CD4-positive, alpha-beta T cell (primary cell): ENCODE measurements around the gene LRRC34. TPM values are rescaled to one million over a fixed set of nuclear protein-coding genes. Genes with fewer than 3 reads are reported as not detected.

Experiments
- ATAC-seq: fragments of 200-7000 bp; cut with Tn5 transposase; one replicate; pipeline ENCODE4 v1.10.0; 2022; ENCODE audit warnings: mild to moderate bottlenecking; ENCODE audit not compliant: poor library complexity
- CTCF ChIA-PET: fragments of 350-600 bp; sonication (Branson Sonifier 250); formaldehyde crosslinking; loops from one replicate; lab custom pipeline; 2021; ENCODE audit warnings: antibody characterized with exemption, inconsistent platforms; lab: Charles Lee
- POLR2A ChIA-PET: fragments of 350-600 bp; sonication (Branson Sonifier 250); formaldehyde crosslinking; loops from one replicate; lab custom pipeline; 2021; ENCODE audit warnings: antibody characterized with exemption, inconsistent platforms; lab: Charles Lee
- DNase-seq, 14 experiments: peaks; one replicate each; pipeline ENCODE4 v3.0.0-alpha.2; 2013 to 2020; ENCODE audit warnings: mixed read lengths in 2 of 14
- H3K27ac ChIP-seq, 2 donors: one replicate each; pipeline versions ENCODE4 v1.5.1 to v1.7.0; 2013; ENCODE audit warnings: low read length in 2 of 2, low read depth in 1 of 2, mild to moderate bottlenecking in 1 of 2
- H3K27me3 ChIP-seq, 2 experiments: 1 replicate in 1 of 2; 2 replicates in 1 of 2; pipeline versions ENCODE4 v1.6.1 to v1.7.0; 2013; ENCODE audit warnings: low read length in 2 of 2, control low read depth in 1 of 2, mild to moderate bottlenecking in 1 of 2, moderate library complexity in 1 of 2; ENCODE audit not compliant: insufficient read depth in 2 of 2, control insufficient read depth in 1 of 2
- H3K36me3 ChIP-seq: one replicate; pipeline ENCODE4 v1.6.1; 2013; ENCODE audit warnings: low read length, control low read depth; ENCODE audit not compliant: insufficient read depth
- H3K4me1 ChIP-seq: one replicate; pipeline ENCODE4 v1.6.1; 2013; ENCODE audit warnings: low read length, control low read depth; ENCODE audit not compliant: insufficient read depth
- H3K4me3 ChIP-seq: one replicate; pipeline ENCODE4 v1.5.1; 2013; ENCODE audit warnings: mild to moderate bottlenecking, low read length, moderate library complexity
- H3K9me3 ChIP-seq, 2 experiments: 1 replicate in 1 of 2; 2 replicates in 1 of 2; pipeline versions ENCODE4 v1.6.1 to v1.7.0; 2013; ENCODE audit warnings: low read length in 2 of 2, mild to moderate bottlenecking in 2 of 2, control low read depth in 1 of 2, moderate library complexity in 1 of 2; ENCODE audit not compliant: control insufficient read depth in 1 of 2, insufficient read depth in 1 of 2
- H3K27ac Mint-ChIP-seq: one replicate; pipeline ENCODE4 v1.8.0; 2020; ENCODE audit warnings: mixed read lengths
- H3K27me3 Mint-ChIP-seq: one replicate; pipeline ENCODE4 v1.8.0; 2021; ENCODE audit warnings: mixed read lengths
- H3K36me3 Mint-ChIP-seq: one replicate; pipeline ENCODE4 v1.8.0; 2021; ENCODE audit warnings: low read depth, mixed read lengths
- H3K4me1 Mint-ChIP-seq: one replicate; pipeline ENCODE4 v1.8.0; 2021; ENCODE audit warnings: low read depth, mixed read lengths
- H3K4me3 Mint-ChIP-seq: one replicate; pipeline ENCODE4 v1.8.0; 2020; ENCODE audit warnings: mild to moderate bottlenecking, mixed read lengths
- H3K9me3 Mint-ChIP-seq: one replicate; pipeline ENCODE4 v1.8.0; 2020; ENCODE audit warnings: mixed read lengths
- CTCF ChIP-seq: fragments of 200-600 bp; IDR thresholded peaks from one replicate; pipeline ENCODE4 v1.8.0; 2022; ENCODE audit warnings: antibody characterized with exemption, mild to moderate bottlenecking
- intact Hi-C, 2 experiments: fragments of 100-400 bp; cut with DNase I in 1 of 2; cut with micrococcal nuclease in 1 of 2; formaldehyde crosslinking; loops; one replicate each; pipeline versions ENCODE4 v1.15.1 to v1.9.0; 2023 to 2025; cut with DNase I, micrococcal nuclease
- total RNA-seq, 174 experiments: library from RNA in 2 of 174; stranded (reverse) in 2 of 174; gene quantifications; one replicate each; pipeline ENCODE4 v1.2.3 and lab custom pipeline; 2021 to 2026

LRRC34 gene
- total RNA-seq, 2 experiments from 2014 or later, result 0.22 to 0.52 TPM

- POLR2A ChIA-PET, result no interaction called here
These were observed 12.6 kb upstream of the LRRC34 start for GRCh38 chr3:169825316-169825715.

GRCh38 chr3:169822983-169823382 is 10.3 kb upstream of the LRRC34 start:
- Mint-ChIP-seq H3K27me3 (peaks cover 38% of the 10 kb centered on the region), H3K27ac (no peak overlapping the region), H3K36me3 (no peaks in the 10 kb centered on the region), H3K9me3 (no peaks in the 10 kb centered on the region), H3K4me3 (no peak overlapping the region), H3K4me1 (no peaks in the 10 kb centered on the region)
- CTCF ChIA-PET, result interaction anchor here (0.6 kb wide), 1 partner anchor 19 kb away, joined by 3 read pairs; no protein-coding TSS in a partner anchor
- no peak overlapping the region for H3K4me3 ChIP-seq
- H3K27me3 ChIP-seq, result peaks cover 2 to 4% of the 10 kb centered on the region in 2 experiments
- no peaks in the 10 kb centered on the region for H3K36me3 ChIP-seq
- no peaks in the 10 kb centered on the region for H3K4me1 ChIP-seq
- no peak overlapping the region for H3K27ac ChIP-seq
- DNase-seq, result no peak
- TF ChIP-seq CTCF, result no peak
- intact Hi-C loops, result no loop called here
- ATAC-seq, result no peak
- POLR2A ChIA-PET, result no interaction called here
- no peaks in the 10 kb centered on the region for H3K9me3 ChIP-seq

More at GRCh38 chr3:169825316-169825715, 12.6 kb upstream of the LRRC34 start:
- Mint-ChIP-seq H3K27me3 (peaks cover 21% of the 10 kb centered on the region), H3K9me3 (no peaks in the 10 kb centered on the region), H3K27ac (no peak overlapping the region), H3K36me3 (no peaks in the 10 kb centered on the region), H3K4me1 (no peaks in the 10 kb centered on the region), H3K4me3 (no peak overlapping the region)
- intact Hi-C loops, result no loop called here
- Histone ChIP-seq H3K4me3 (no peak overlapping the region), H3K27me3 (peaks cover 0 to 4% of the 10 kb centered on the region in 2 experiments), H3K4me1 (no peaks in the 10 kb centered on the region), H3K9me3 (no peaks in the 10 kb centered on the region), H3K27ac (no peak overlapping the region), H3K36me3 (no peaks in the 10 kb centered on the region)
- CTCF ChIA-PET, result no interaction called here
- TF ChIP-seq CTCF, result no peak
- DNase-seq (no peak), ATAC-seq (no peak)

- no peak for ATAC-seq
- H3K36me3 Mint-ChIP-seq, result no peaks in the 10 kb centered on the region
- Histone ChIP-seq H3K4me3 (no peak overlapping the region), H3K27ac (no peak overlapping the region), H3K4me1 (no peaks in the 10 kb centered on the region), H3K27me3 (peaks cover 4% of the 10 kb centered on the region in 2 experiments), H3K36me3 (no peaks in the 10 kb centered on the region), H3K9me3 (no peaks in the 10 kb centered on the region)
- CTCF ChIA-PET, result no interaction called here
- POLR2A ChIA-PET, result no interaction called here
- H3K27ac Mint-ChIP-seq, result no peak overlapping the region
- H3K4me3 Mint-ChIP-seq, result no peak overlapping the region
- TF ChIP-seq CTCF, result no peak
- H3K27me3 Mint-ChIP-seq, result peaks cover 38% of the 10 kb centered on the region
- no peak for DNase-seq
- no peaks in the 10 kb centered on the region for H3K4me1 Mint-ChIP-seq
- no peaks in the 10 kb centered on the region for H3K9me3 Mint-ChIP-seq
- intact Hi-C loops, result no loop called here
These were observed 9.8 kb upstream of the LRRC34 start for GRCh38 chr3:169822540-169822939.
